ENCODE results near the gene HOXA13. TPM values are rescaled to one million over a fixed set of nuclear protein-coding genes. Genes with fewer than 3 reads are reported as not detected.
A peak's percentile ranks its signal among the peaks of the same experiment; 100 is the strongest.

HOXA13 gene
- total RNA-seq, 2 experiments from 2014 or later: not detected

- Mint-ChIP-seq H3K4me3 (no peak overlapping the region), H3K27me3 (peaks cover 78% of the 10 kb centered on the region), H3K27ac (no peak overlapping the region), H3K36me3 (no peaks in the 10 kb centered on the region), H3K9me3 (ENCODE audit: low read depth) (no peaks in the 10 kb centered on the region), H3K4me1 (peaks cover 8% of the 10 kb centered on the region)
- ATAC-seq (no peak), DNase-seq (no peak)
- CTCF ChIA-PET: interaction anchor here (1.1 kb wide), 1 partner anchor 10 kb away, joined by 3 read pairs; no protein-coding TSS in a partner anchor
Measured at GRCh38 chr7:27221201-27221797, 21.4 kb upstream of the HOXA13 start.

DNA sequence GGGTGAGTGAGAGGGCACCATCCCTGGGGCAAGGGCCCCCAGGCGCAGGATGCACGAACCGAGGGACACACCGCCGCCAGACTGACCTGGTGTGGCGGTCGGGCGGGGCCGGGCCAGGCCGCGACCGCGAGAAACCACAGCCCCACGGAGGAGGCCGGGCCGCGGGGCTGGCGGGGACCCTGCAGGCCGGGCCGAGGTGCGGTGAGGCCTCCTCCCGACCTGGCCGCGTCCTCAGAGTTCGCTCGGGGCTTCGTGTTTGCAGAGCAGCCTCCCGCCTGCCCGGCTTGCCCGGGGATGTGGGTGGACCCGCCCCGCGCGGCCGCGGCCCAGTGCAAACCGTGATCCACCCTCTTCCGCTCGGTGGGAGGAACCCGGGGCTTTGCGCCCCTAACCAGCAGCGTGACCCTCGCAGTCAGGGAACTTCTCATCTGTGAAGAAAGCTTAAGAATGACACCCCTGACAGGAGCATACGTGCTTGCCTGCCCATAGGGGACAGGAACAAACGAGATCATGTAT is 20.6 kb upstream of the HOXA13 start:
- ATAC-seq (no peak), DNase-seq (no peak)
- H3K27ac Mint-ChIP-seq: no peak overlapping the region
- CTCF ChIA-PET: no interaction called here
- H3K27me3 Mint-ChIP-seq: peaks cover 80% of the 10 kb centered on the region
- H3K4me3 Mint-ChIP-seq: no peak overlapping the region
- no peaks in the 10 kb centered on the region for H3K9me3 Mint-ChIP-seq (ENCODE audit: low read depth)
- H3K36me3 Mint-ChIP-seq: no peaks in the 10 kb centered on the region
- H3K4me1 Mint-ChIP-seq: peaks cover 8% of the 10 kb centered on the region

GRCh38 chr7:27219821-27220220 is 19.9 kb upstream of the HOXA13 start:
- no peak for ATAC-seq

DNA sequence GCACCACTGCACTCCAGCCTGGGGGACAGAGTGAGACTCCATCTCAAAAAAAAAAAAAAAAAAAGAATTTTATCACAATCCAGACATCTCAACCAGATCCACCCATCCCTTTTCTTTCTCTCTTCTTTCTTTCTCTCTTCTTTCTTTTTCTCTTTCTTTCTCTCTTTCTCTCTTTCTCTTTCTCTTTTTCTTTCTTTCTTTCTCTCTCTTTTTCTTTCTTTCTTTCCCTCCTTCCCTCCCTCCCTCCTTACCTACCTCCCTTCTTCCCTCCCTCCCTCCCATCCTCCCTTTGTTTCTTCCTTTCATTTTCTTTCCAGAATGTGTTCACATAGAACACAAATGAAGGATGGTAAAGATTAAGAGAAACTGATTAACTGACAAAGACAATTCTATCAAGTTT is 18.1 kb upstream of the HOXA13 start:
- H3K9me3 Mint-ChIP-seq (ENCODE audit: low read depth): no peaks in the 10 kb centered on the region
- CTCF ChIA-PET: interaction anchor here (1.6 kb wide), 1 partner anchor 22 kb away, joined by 5 read pairs; no protein-coding TSS in a partner anchor

More at GRCh38 chr7:27219821-27220220, 19.9 kb upstream of the HOXA13 start:
- CTCF ChIA-PET: no interaction called here
- H3K27ac Mint-ChIP-seq: no peak overlapping the region
- no peak overlapping the region for H3K4me3 Mint-ChIP-seq
- H3K9me3 Mint-ChIP-seq (ENCODE audit: low read depth): no peaks in the 10 kb centered on the region
- peak; percentile 31 for DNase-seq
- H3K4me1 Mint-ChIP-seq: peaks cover 8% of the 10 kb centered on the region
- peaks cover 80% of the 10 kb centered on the region for H3K27me3 Mint-ChIP-seq
- H3K36me3 Mint-ChIP-seq: no peaks in the 10 kb centered on the region

DNA sequence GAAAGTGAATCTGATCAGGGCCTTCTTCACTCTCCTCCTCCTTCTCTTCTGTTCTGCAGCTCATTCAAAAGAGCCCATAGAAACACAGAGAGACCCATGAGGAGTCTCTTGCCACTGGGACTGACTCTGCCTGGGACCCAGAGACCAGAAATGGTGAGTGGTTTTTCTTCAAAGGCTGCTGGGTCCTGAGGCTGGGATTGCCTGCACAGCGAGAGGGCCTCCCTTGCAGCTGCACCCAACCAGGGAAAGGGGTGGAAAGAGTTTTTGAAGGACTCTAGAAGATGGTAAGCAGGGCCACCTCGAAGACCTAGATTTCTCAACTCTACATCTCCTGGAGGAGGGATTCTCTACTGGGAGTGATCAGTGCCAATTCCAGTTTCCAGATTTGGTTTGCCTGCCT is 15.5 kb upstream of the HOXA13 start:
- ATAC-seq: no peak
- no peaks in the 10 kb centered on the region for H3K9me3 Mint-ChIP-seq (ENCODE audit: low read depth)
- no peak overlapping the region for H3K4me3 Mint-ChIP-seq
- no peak overlapping the region for H3K27ac Mint-ChIP-seq
- CTCF ChIA-PET: no interaction called here
- H3K4me1 Mint-ChIP-seq: peaks cover 5% of the 10 kb centered on the region
- DNase-seq: no peak
- no peaks in the 10 kb centered on the region for H3K36me3 Mint-ChIP-seq
- peaks cover 85% of the 10 kb centered on the region for H3K27me3 Mint-ChIP-seq

More for the DNA sequence above, 18.1 kb upstream of the HOXA13 start:
- peaks cover 8% of the 10 kb centered on the region for H3K4me1 Mint-ChIP-seq
- DNase-seq (no peak), ATAC-seq (no peak)
- peaks cover 82% of the 10 kb centered on the region for H3K27me3 Mint-ChIP-seq
- no peak overlapping the region for H3K27ac Mint-ChIP-seq
- H3K4me3 Mint-ChIP-seq: no peak overlapping the region
- no peaks in the 10 kb centered on the region for H3K36me3 Mint-ChIP-seq

DNA sequence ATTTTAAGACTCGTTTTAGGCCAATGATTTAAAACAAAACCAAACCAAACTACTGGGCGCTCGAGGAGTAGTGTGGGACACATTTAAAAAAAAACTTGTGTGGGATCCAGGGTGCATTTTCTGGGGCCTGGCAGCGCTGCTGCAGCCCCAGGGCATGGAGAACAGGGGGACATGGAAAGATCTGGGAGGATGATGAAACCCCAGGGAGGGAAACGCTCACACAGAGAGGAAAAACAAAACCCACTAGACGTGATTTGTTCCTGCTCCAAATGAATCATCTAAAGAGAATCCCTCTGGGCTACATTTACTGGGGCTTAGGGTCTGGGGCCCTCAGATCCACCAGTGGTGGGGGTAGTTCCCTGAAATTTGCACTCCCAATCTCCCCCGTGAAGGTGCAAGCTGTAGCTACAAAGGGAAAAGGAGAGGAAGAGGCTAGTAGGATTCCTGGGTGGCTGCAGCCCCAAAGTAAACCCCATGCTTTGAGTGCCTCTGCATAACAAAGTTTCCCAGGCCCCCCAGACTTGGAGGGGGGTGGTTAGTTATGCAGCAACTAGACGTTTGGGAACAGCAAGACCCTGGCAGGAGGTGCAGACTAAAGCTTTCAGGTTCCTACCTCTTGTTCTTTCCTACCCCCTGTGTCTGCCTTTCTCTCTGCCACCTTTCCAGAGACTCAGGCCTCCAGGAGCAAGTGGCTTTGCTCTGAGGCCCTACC is 14.5 kb upstream of the HOXA13 start:
- DNase-seq: no peak
- no peaks in the 10 kb centered on the region for H3K36me3 Mint-ChIP-seq
- H3K4me1 Mint-ChIP-seq: peaks cover 6% of the 10 kb centered on the region
- peaks cover 86% of the 10 kb centered on the region for H3K27me3 Mint-ChIP-seq
- ATAC-seq: no peak
- H3K27ac Mint-ChIP-seq: no peak overlapping the region
- CTCF ChIA-PET: no interaction called here
- no peak overlapping the region for H3K4me3 Mint-ChIP-seq
- H3K9me3 Mint-ChIP-seq (ENCODE audit: low read depth): no peaks in the 10 kb centered on the region

GRCh38 chr7:27213433-27214238 is 13.7 kb upstream of the HOXA13 start:
- H3K4me1 Mint-ChIP-seq: peaks cover 6% of the 10 kb centered on the region
- CTCF ChIA-PET: interaction anchor here (1.0 kb wide), 1 partner anchor 9 kb away, joined by 3 read pairs; no protein-coding TSS in a partner anchor
- no peak overlapping the region for H3K27ac Mint-ChIP-seq
- no peaks in the 10 kb centered on the region for H3K36me3 Mint-ChIP-seq
- H3K27me3 Mint-ChIP-seq: peaks cover 87% of the 10 kb centered on the region
- DNase-seq (peak; percentile 33), ATAC-seq (no peak)
- H3K9me3 Mint-ChIP-seq (ENCODE audit: low read depth): no peaks in the 10 kb centered on the region
- no peak overlapping the region for H3K4me3 Mint-ChIP-seq

GRCh38 chr7:27212497-27213432 is 12.9 kb upstream of the HOXA13 start:
- ATAC-seq (no peak), DNase-seq (no peak)
- no peak overlapping the region for H3K4me3 Mint-ChIP-seq

DNA sequence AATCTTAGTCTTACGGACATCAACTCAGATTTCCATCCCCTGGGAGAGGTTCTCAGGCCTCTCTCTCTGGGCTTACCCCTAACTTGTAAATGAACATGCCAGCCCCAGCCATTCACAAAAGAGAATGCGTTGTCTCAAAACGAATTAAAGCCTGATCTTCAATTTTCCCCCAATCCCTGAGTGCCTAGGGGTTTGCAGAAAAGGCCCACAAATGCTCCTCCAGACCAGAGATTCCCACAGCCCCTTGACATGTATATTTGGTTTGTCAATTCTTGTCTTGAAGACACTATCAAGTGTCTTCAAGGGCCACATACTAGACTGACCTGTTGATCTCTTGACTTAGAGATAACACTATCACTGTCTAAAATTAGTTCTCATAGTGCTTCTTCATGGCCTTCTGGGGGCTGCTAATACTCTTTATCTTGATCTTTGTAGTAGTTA is 11.9 kb upstream of the HOXA13 start:
- ATAC-seq (no peak), DNase-seq (no peak)
- H3K27me3 Mint-ChIP-seq: peaks cover 98% of the 10 kb centered on the region
- CTCF ChIA-PET: interaction anchor here (0.8 to 2.2 kb wide), 8 partner anchors 9 to 563 kb away, joined by 3 to 12 read pairs (median 4); no protein-coding TSS in a partner anchor
- no peak overlapping the region for H3K27ac Mint-ChIP-seq
- H3K9me3 Mint-ChIP-seq (ENCODE audit: low read depth): no peaks in the 10 kb centered on the region
- H3K4me1 Mint-ChIP-seq: peaks cover 6% of the 10 kb centered on the region
- no peak overlapping the region for H3K4me3 Mint-ChIP-seq
- no peaks in the 10 kb centered on the region for H3K36me3 Mint-ChIP-seq

More at GRCh38 chr7:27212497-27213432, 12.9 kb upstream of the HOXA13 start:
- CTCF ChIA-PET: interaction anchor here (1.0 kb wide), 1 partner anchor 10 kb away, joined by 3 read pairs; no protein-coding TSS in a partner anchor
- Mint-ChIP-seq H3K27ac (no peak overlapping the region), H3K27me3 (peaks cover 96% of the 10 kb centered on the region), H3K36me3 (no peaks in the 10 kb centered on the region), H3K4me1 (peaks cover 6% of the 10 kb centered on the region), H3K9me3 (ENCODE audit: low read depth) (no peaks in the 10 kb centered on the region)

- Mint-ChIP-seq H3K27me3 (peaks cover 98% of the 10 kb centered on the region), H3K9me3 (ENCODE audit: low read depth) (no peaks in the 10 kb centered on the region), H3K27ac (no peak overlapping the region), H3K4me3 (no peak overlapping the region), H3K36me3 (no peaks in the 10 kb centered on the region), H3K4me1 (peaks cover 6% of the 10 kb centered on the region)
- CTCF ChIA-PET: interaction anchor here (0.5 to 2.2 kb wide), 14 partner anchors 9 to 809 kb away, joined by 3 to 12 read pairs (median 4); partner anchors contain the start of gene EVX1
- no peak for ATAC-seq
- no peak for DNase-seq
Measured at GRCh38 chr7:27211084-27211446, 11.2 kb upstream of the HOXA13 start.

GRCh38 chr7:27210441-27211083 is 10.7 kb upstream of the HOXA13 start:
- ATAC-seq (peak; percentile 65), DNase-seq (peak; percentile 54)
- Mint-ChIP-seq H3K27me3 (peaks cover 98% of the 10 kb centered on the region), H3K36me3 (no peaks in the 10 kb centered on the region), H3K9me3 (ENCODE audit: low read depth) (no peaks in the 10 kb centered on the region), H3K4me3 (no peak overlapping the region), H3K27ac (no peak overlapping the region), H3K4me1 (peaks cover 7% of the 10 kb centered on the region)
- CTCF ChIA-PET: interaction anchor here (0.5 to 2.2 kb wide), 14 partner anchors 11 to 810 kb away, joined by 3 to 12 read pairs (median 4); partner anchors contain the start of gene EVX1

- Mint-ChIP-seq H3K9me3 (ENCODE audit: low read depth) (no peaks in the 10 kb centered on the region), H3K27ac (no peak overlapping the region), H3K36me3 (no peaks in the 10 kb centered on the region), H3K4me1 (peaks cover 10% of the 10 kb centered on the region), H3K4me3 (no peak overlapping the region), H3K27me3 (peaks cover 96% of the 10 kb centered on the region)
- DNase-seq (no peak), ATAC-seq (no peak)
- CTCF ChIA-PET: interaction anchor here (1.0 to 2.2 kb wide), 9 partner anchors 11 to 811 kb away, joined by 3 to 12 read pairs (median 5); partner anchors contain the start of gene EVX1
Measured at GRCh38 chr7:27209933-27210440, 10.1 kb upstream of the HOXA13 start.

All from activated CD8-positive, alpha-beta memory T cell treated with anti-CD3 and anti-CD28 coated beads, Interleukin-2, amount 10 ng/mL, durations not matched to agents 7 days and 5 days (primary cell).